H9 (cell line): ENCODE data around the gene ARID2. TPM values are rescaled to one million over a fixed set of nuclear protein-coding genes. Genes with fewer than 3 reads are reported as not detected.

Experiments
- DNase-seq: peaks from one replicate; pipeline ENCODE4 v3.0.0-alpha.2; 2017
- H2AFZ ChIP-seq: one replicate; pipeline ENCODE4 v1.6.1; 2013; ENCODE audit warnings: mild to moderate bottlenecking, low read length, control low read depth, moderate library complexity
- H2AK5ac ChIP-seq: 2 replicates; pipeline ENCODE4 v1.6.1; 2013; ENCODE audit warnings: low read length, control low read depth, mixed read lengths; ENCODE audit not compliant: insufficient read length
- H2BK120ac ChIP-seq: one replicate; pipeline ENCODE4 v1.6.1; 2013; ENCODE audit warnings: low read depth, mild to moderate bottlenecking, low read length, control low read depth, inconsistent platforms; ENCODE audit not compliant: poor library complexity, severe bottlenecking
- H2BK12ac ChIP-seq: 2 replicates; pipeline ENCODE4 v1.6.1; 2013; ENCODE audit warnings: low read length, control low read depth, mixed read lengths, low read depth; ENCODE audit not compliant: insufficient read length
- H2BK15ac ChIP-seq: 2 replicates; pipeline ENCODE4 v1.6.1; 2013; ENCODE audit warnings: low read depth, low read length, control low read depth
- H2BK20ac ChIP-seq: one replicate; pipeline ENCODE4 v1.6.1; 2013; ENCODE audit warnings: low read depth, mild to moderate bottlenecking, low read length, control low read depth, inconsistent platforms; ENCODE audit not compliant: poor library complexity, severe bottlenecking
- H2BK5ac ChIP-seq: 2 replicates; pipeline ENCODE4 v1.6.1; 2013; ENCODE audit warnings: low read length, control low read depth, mixed read lengths; ENCODE audit not compliant: insufficient read length
- H3K14ac ChIP-seq: 2 replicates; pipeline ENCODE4 v1.6.1; 2013; ENCODE audit warnings: low read length, control low read depth; ENCODE audit not compliant: insufficient read depth
- H3K18ac ChIP-seq: 2 replicates; pipeline ENCODE4 v1.6.1; 2013; ENCODE audit warnings: low read depth, mild to moderate bottlenecking, mixed read lengths, low read length, control low read depth; ENCODE audit not compliant: insufficient read length
- H3K23ac ChIP-seq: 2 replicates; pipeline ENCODE4 v1.6.1; 2013; ENCODE audit warnings: low read length, control low read depth, mixed read lengths, low read depth; ENCODE audit not compliant: insufficient read length
- H3K23me2 ChIP-seq: 2 replicates; pipeline ENCODE4 v1.6.1; 2013; ENCODE audit warnings: low read depth, mild to moderate bottlenecking, mixed read lengths, low read length, control low read depth; ENCODE audit not compliant: insufficient read length, poor library complexity, severe bottlenecking
- H3K27ac ChIP-seq: 2 replicates; pipeline ENCODE4 v1.5.1; 2013; ENCODE audit warnings: low read length, control low read depth, mixed read lengths, low read depth; ENCODE audit not compliant: insufficient read length
- H3K27me3 ChIP-seq: 2 replicates; pipeline ENCODE4 v1.6.1; 2013; ENCODE audit warnings: low read length, control low read depth, inconsistent platforms; ENCODE audit not compliant: insufficient read depth
- H3K4ac ChIP-seq: 2 replicates; pipeline ENCODE4 v1.6.1; 2013; ENCODE audit warnings: low read depth, mild to moderate bottlenecking, control low read depth, inconsistent platforms, low read length, moderate library complexity
- H3K4me1 ChIP-seq: 2 replicates; pipeline ENCODE4 v1.6.1; 2013; ENCODE audit warnings: low read length, control low read depth, inconsistent platforms; ENCODE audit not compliant: insufficient read depth
- H3K4me2 ChIP-seq: 2 replicates; pipeline ENCODE4 v1.6.1; 2013; ENCODE audit warnings: low read length, control low read depth, mixed read lengths; ENCODE audit not compliant: insufficient read length, insufficient read depth
- H3K56ac ChIP-seq: 2 replicates; pipeline ENCODE4 v1.6.1; 2013; ENCODE audit warnings: low read depth, mild to moderate bottlenecking, mixed read lengths, low read length, control low read depth; ENCODE audit not compliant: insufficient read length
- H3K79me1 ChIP-seq: 2 replicates; pipeline ENCODE4 v1.6.1; 2013; ENCODE audit warnings: low read depth, mild to moderate bottlenecking, moderate library complexity, low read length, control low read depth, inconsistent platforms; ENCODE audit not compliant: insufficient read depth, poor library complexity, severe bottlenecking
- H3K79me2 ChIP-seq: 2 replicates; pipeline ENCODE4 v1.6.1; 2013; ENCODE audit warnings: low read length, control low read depth, inconsistent platforms; ENCODE audit not compliant: insufficient read depth
- H3K9ac ChIP-seq: 2 replicates; pipeline ENCODE4 v1.6.1; 2013; ENCODE audit warnings: low read length, control low read depth, mixed read lengths; ENCODE audit not compliant: insufficient read length; ENCODE audit errors: extremely low read depth
- H3K9me3 ChIP-seq: one replicate; pipeline ENCODE4 v1.6.1; 2013; ENCODE audit warnings: low read depth, low read length, inconsistent platforms; ENCODE audit not compliant: control insufficient read depth
- H3T11ph ChIP-seq: one replicate; pipeline ENCODE4 v1.6.1; 2013; ENCODE audit warnings: mild to moderate bottlenecking, low read length, control low read depth, inconsistent platforms
- H4K20me1 ChIP-seq: one replicate; pipeline ENCODE4 v1.6.1; 2013; ENCODE audit not compliant: control insufficient read depth, insufficient read length, insufficient read depth
- H4K5ac ChIP-seq: 2 replicates; pipeline ENCODE4 v1.6.1; 2013; ENCODE audit warnings: low read depth, mild to moderate bottlenecking, mixed read lengths, low read length, control low read depth; ENCODE audit not compliant: insufficient read length
- H4K8ac ChIP-seq: replicated peaks from 2 replicates; pipeline ENCODE4 v1.6.1; 2013; ENCODE audit warnings: low read length, control low read depth, mixed read lengths, low read depth; ENCODE audit not compliant: insufficient read length
- H4K91ac ChIP-seq: 2 replicates; pipeline ENCODE4 v1.6.1; 2013; ENCODE audit warnings: low read depth, mild to moderate bottlenecking, moderate library complexity, mixed read lengths, low read length, control low read depth; ENCODE audit not compliant: insufficient read length
- H3K27ac Mint-ChIP-seq, 3 experiments: 2 replicates in 2 of 3; 3 replicates in 1 of 3; pipeline ENCODE4 v1.8.0; 2020 to 2021; ENCODE audit warnings: mixed read lengths in 3 of 3, mild to moderate bottlenecking in 1 of 3, moderate library complexity in 1 of 3
- H3K27me3 Mint-ChIP-seq: 2 replicates; pipeline ENCODE4 v1.8.0; 2021; ENCODE audit warnings: low read depth, mild to moderate bottlenecking, moderate library complexity, mixed read lengths
- H3K36me3 Mint-ChIP-seq, 3 experiments: 2 replicates in 2 of 3; 3 replicates in 1 of 3; pipeline ENCODE4 v1.8.0; 2020 to 2021; ENCODE audit warnings: low read depth in 3 of 3, mixed read lengths in 3 of 3; ENCODE audit not compliant: insufficient read depth in 1 of 3
- H3K4me1 Mint-ChIP-seq, 2 experiments: 2 replicates each; pipeline ENCODE4 v1.8.0; 2020; ENCODE audit warnings: mixed read lengths in 2 of 2
- H3K4me3 Mint-ChIP-seq, 2 experiments: 2 replicates in 1 of 2; 3 replicates in 1 of 2; pipeline ENCODE4 v1.8.0; 2020 to 2021; ENCODE audit warnings: mild to moderate bottlenecking in 2 of 2, mixed read lengths in 2 of 2, moderate library complexity in 1 of 2
- H3K9me3 Mint-ChIP-seq, 2 experiments: 2 replicates in 1 of 2; 3 replicates in 1 of 2; pipeline ENCODE4 v1.8.0; 2020; ENCODE audit warnings: mild to moderate bottlenecking in 2 of 2, mixed read lengths in 2 of 2, moderate library complexity in 1 of 2
- WGBS: extraction: QIAGEN DNeasy Blood & Tissue Kit; methylation state at CpG from one replicate; pipeline ENCODE4 v1.1.7; 2013; ENCODE audit warnings: missing lambda C conversion rate, low lambda C conversion rate, mixed read lengths; ENCODE audit not compliant: insufficient read length; ENCODE audit errors: extremely low coverage; 5-methylcytosine and 5-hydroxymethylcytosine counted together
- total RNA-seq: library from RNA; stranded (reverse); gene quantifications from 2 replicates; pipeline ENCODE4 v1.2.1, GENCODE V29; 2021
- TF ChIP-seq, protein P1 (sequence below): fragments of 200-600 bp; sonication (generic); conservative IDR thresholded peaks from 3 replicates; pipeline ENCODE4 v1.8.0; 2021; ENCODE audit warnings: antibody characterized with exemption, mild to moderate bottlenecking

ARID2 gene
- total RNA-seq, 1 experiment from 2014 or later, result 63.8 TPM

DNA sequence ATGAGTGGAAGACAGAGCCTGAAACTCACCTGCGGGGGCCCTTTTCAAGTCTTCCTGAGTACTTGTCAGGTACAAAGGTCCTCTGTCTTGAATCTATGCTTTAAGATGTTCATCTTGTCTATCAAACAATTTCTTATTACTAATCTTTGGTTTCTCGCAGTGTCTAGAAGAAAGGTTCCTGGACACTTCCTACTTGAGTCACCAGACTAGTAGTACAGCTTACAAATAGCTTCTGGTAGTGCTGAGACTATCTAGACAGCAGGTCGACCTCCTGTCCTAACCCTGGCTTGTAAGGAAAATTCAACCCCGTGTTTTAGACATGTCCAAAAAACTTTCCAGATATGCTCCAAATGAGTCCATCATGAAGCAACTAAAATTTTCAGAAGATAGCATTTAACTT, 11.2 kb upstream of the ARID2 start:
- Mint-ChIP-seq H3K27ac (no peak overlapping the region), H3K4me3 (no peak overlapping the region)
- no peaks in the 10 kb centered on the region for H3K27me3 ChIP-seq

More for the DNA sequence above, 11.2 kb upstream of the ARID2 start:
- Histone ChIP-seq H3K56ac (no peak overlapping the region), H3K18ac (no peak overlapping the region), H2BK5ac (no peak overlapping the region), H2AK5ac (no peak overlapping the region), H3K23ac (no peak overlapping the region), H3K4me2 (no peak overlapping the region), H4K91ac (no peak overlapping the region), H3K79me1 (no peaks in the 10 kb centered on the region), H3K4me1 (no peaks in the 10 kb centered on the region), H2BK120ac (no peak overlapping the region), H3K27ac (no peak overlapping the region), H2BK12ac (no peak overlapping the region), H2AFZ (no peak overlapping the region), H3K4ac (no peak overlapping the region), H2BK20ac (no peak overlapping the region), H3K79me2 (no peaks in the 10 kb centered on the region), H3K23me2 (no peaks in the 10 kb centered on the region), H4K20me1 (no peaks in the 10 kb centered on the region), H3K14ac (no peak overlapping the region), H4K5ac (no peak overlapping the region), H3T11ph (no peak overlapping the region), H4K8ac (no peak overlapping the region), H3K9ac (no peak overlapping the region), H3K9me3 (no peaks in the 10 kb centered on the region), H2BK15ac (no peak overlapping the region)
- no peak for DNase-seq
- Mint-ChIP-seq H3K4me1 (no peaks in the 10 kb centered on the region; a peak in 1 of 4 replicates), H3K9me3 (no peaks in the 10 kb centered on the region), H3K27me3 (no peaks in the 10 kb centered on the region), H3K36me3 (no peaks in the 10 kb centered on the region)
- WGBS, result no CpG with 5 or more reads among the region's 4 CpGs
- TF ChIP-seq, protein P1, sequence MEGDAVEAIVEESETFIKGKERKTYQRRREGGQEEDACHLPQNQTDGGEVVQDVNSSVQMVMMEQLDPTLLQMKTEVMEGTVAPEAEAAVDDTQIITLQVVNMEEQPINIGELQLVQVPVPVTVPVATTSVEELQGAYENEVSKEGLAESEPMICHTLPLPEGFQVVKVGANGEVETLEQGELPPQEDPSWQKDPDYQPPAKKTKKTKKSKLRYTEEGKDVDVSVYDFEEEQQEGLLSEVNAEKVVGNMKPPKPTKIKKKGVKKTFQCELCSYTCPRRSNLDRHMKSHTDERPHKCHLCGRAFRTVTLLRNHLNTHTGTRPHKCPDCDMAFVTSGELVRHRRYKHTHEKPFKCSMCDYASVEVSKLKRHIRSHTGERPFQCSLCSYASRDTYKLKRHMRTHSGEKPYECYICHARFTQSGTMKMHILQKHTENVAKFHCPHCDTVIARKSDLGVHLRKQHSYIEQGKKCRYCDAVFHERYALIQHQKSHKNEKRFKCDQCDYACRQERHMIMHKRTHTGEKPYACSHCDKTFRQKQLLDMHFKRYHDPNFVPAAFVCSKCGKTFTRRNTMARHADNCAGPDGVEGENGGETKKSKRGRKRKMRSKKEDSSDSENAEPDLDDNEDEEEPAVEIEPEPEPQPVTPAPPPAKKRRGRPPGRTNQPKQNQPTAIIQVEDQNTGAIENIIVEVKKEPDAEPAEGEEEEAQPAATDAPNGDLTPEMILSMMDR, result no peak
